Fibroblast of lung (primary cell): ENCODE measurements around the gene LRRC8D.

Source experiments
- EZH2 ChIP-seq: IDR thresholded peaks from 2 replicates; pipeline ENCODE4 v1.5.1; 2012; ENCODE audit warnings: low read length, control low read depth, mild to moderate bottlenecking; ENCODE audit errors: missing control alignments
- TF ChIP-seq, protein P1 (sequence below), 2 donors: IDR thresholded peaks in 1 of 2; conservative IDR thresholded peaks in 1 of 2; 1 replicate in 1 of 2; 2 replicates in 1 of 2; pipeline ENCODE4 v1.5.1; 2011 to 2012; ENCODE audit warnings: low read length in 2 of 2, control low read depth in 1 of 2, inconsistent platforms in 1 of 2, low read depth in 1 of 2, mild to moderate bottlenecking in 1 of 2

DNA sequence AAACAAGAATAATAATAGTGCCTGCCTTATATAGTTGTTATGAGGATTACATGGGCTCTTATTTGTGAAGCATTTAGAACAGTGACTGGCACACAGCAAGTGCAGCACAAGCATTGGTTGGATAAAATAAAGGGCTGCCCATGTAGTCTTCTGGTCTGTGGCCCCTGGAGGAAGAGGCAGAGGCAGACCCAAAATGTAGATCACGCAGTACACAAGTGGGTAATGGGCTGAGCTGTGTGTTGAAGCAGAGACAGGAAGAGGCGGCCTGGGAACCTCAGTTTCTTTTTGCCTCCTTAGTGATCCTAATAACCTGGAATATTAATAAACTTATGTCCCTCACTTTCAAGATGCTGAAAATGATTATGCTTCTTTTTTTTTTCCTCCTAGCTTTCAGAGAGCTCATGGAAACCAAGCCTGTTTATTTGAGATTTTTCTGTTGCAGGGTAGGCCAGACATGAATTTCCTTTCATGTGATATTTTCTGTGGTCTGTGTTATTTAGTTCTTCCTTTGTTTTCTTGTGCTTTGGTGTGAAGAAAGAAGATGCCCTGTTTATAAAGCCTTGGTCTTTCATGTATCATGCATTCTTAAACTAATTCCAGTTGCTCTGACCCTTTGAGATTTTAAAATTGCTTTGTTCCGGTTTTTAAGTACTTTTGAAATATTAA, 42.5 kb downstream of the LRRC8D start:
- TF ChIP-seq, protein P1, sequence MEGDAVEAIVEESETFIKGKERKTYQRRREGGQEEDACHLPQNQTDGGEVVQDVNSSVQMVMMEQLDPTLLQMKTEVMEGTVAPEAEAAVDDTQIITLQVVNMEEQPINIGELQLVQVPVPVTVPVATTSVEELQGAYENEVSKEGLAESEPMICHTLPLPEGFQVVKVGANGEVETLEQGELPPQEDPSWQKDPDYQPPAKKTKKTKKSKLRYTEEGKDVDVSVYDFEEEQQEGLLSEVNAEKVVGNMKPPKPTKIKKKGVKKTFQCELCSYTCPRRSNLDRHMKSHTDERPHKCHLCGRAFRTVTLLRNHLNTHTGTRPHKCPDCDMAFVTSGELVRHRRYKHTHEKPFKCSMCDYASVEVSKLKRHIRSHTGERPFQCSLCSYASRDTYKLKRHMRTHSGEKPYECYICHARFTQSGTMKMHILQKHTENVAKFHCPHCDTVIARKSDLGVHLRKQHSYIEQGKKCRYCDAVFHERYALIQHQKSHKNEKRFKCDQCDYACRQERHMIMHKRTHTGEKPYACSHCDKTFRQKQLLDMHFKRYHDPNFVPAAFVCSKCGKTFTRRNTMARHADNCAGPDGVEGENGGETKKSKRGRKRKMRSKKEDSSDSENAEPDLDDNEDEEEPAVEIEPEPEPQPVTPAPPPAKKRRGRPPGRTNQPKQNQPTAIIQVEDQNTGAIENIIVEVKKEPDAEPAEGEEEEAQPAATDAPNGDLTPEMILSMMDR (conservative IDR thresholded peaks at IDR 0.05 in 1 of 2, IDR thresholded peaks at IDR 0.05 in 1 of 2; ENCODE audit: low read depth in 1 of 2, low read length in 2 of 2), result no peak
- no peak for TF ChIP-seq EZH2
